SK-N-SH (cell line): Measurements from ENCODE around the gene CHD2. TPM values are rescaled to one million over a fixed set of nuclear protein-coding genes. Genes with fewer than 3 reads are reported as not detected.
A peak's percentile ranks its signal among the peaks of the same experiment; 100 is the strongest.

Experiments
- CTCF ChIA-PET: fragments of 300-600, 350-600 bp; formaldehyde crosslinking; extraction: SDS; loops from one replicate; lab custom pipeline; 2021; lab: Yijun Ruan, JAX
- POLR2A ChIA-PET: fragments of 350-600 bp; sonication (Branson Sonifier 250); formaldehyde crosslinking; extraction: SDS; loops from one replicate; lab custom pipeline; 2020; ENCODE audit warnings: antibody characterized with exemption, inconsistent platforms; lab: Yijun Ruan, JAX
- DNase-seq: peaks from one replicate; pipeline ENCODE4 v3.0.0; 2012
- H2AFZ ChIP-seq: fragments of 200-600 bp; sonication (generic); 2 replicates; pipeline ENCODE4 v1.8.1; 2016; ENCODE audit warnings: antibody characterized with exemption, mild to moderate bottlenecking, low read depth
- H3F3A ChIP-seq: fragments of 200-600 bp; sonication (generic); replicated peaks from 2 replicates; pipeline ENCODE3; 2016; ENCODE audit warnings: antibody characterized with exemption, mild to moderate bottlenecking; ENCODE audit not compliant: insufficient read depth
- H3K27ac ChIP-seq, 2 experiments: fragments of 200-500 bp in 1 of 2; fragments of 200-600 bp in 1 of 2; sonication (Bioruptor generic) in 1 of 2; sonication (generic), shearing (Covaris generic) in 1 of 2; 2 replicates each; pipeline versions ENCODE4 v1.5.1 to v1.6.1; 2014 to 2016; ENCODE audit warnings: low read depth in 2 of 2, inconsistent platforms in 1 of 2, low read length in 1 of 2, mild to moderate bottlenecking in 1 of 2, mixed read lengths in 1 of 2
- H3K27me3 ChIP-seq: fragments of 200-600 bp; sonication (generic), shearing (Covaris generic); 2 replicates; pipeline ENCODE4 v1.6.1; 2016; ENCODE audit warnings: mixed run types; ENCODE audit not compliant: insufficient read depth
- H3K36me3 ChIP-seq, 2 experiments: fragments of 200-500 bp in 1 of 2; fragments of 200-600 bp in 1 of 2; sonication (Bioruptor generic) in 1 of 2; sonication (generic) in 1 of 2; replicated peaks in 1 of 2; 2 replicates each; pipeline versions ENCODE3 to v1.5.1; 2014 to 2016; ENCODE audit warnings: low read length in 1 of 2, mild to moderate bottlenecking in 1 of 2; ENCODE audit not compliant: insufficient read depth in 2 of 2, control insufficient read depth in 1 of 2
- H3K4me1 ChIP-seq, 2 experiments: fragments of 200-500 bp in 1 of 2; fragments of 200-600 bp in 1 of 2; sonication (Bioruptor generic) in 1 of 2; sonication (generic), shearing (Covaris generic) in 1 of 2; 2 replicates each; pipeline versions ENCODE4 v1.5.1 to v1.6.1; 2014 to 2016; ENCODE audit warnings: low read depth in 1 of 2, low read length in 1 of 2, mixed run types in 1 of 2; ENCODE audit not compliant: insufficient read depth in 2 of 2, control insufficient read depth in 1 of 2
- H3K4me2 ChIP-seq: fragments of 200-600 bp; sonication (generic), shearing (Covaris generic); 2 replicates; pipeline ENCODE4 v1.6.1; 2017; ENCODE audit warnings: mixed run types
- H3K4me3 ChIP-seq, 2 experiments: fragments of 200-500 bp in 1 of 2; fragments of 200-600 bp in 1 of 2; sonication (Bioruptor generic) in 1 of 2; sonication (generic), shearing (Covaris generic) in 1 of 2; 2 replicates each; pipeline versions ENCODE4 v1.5.1 to v1.8.1; 2014 to 2016; ENCODE audit warnings: low read depth in 2 of 2, inconsistent platforms in 1 of 2, low read length in 1 of 2, mild to moderate bottlenecking in 1 of 2, mixed read lengths in 1 of 2, moderate library complexity in 1 of 2
- H3K79me2 ChIP-seq: fragments of 200-600 bp; sonication (generic); 2 replicates; pipeline ENCODE4 v1.8.1; 2017; ENCODE audit warnings: mild to moderate bottlenecking; ENCODE audit not compliant: insufficient read depth
- H3K9ac ChIP-seq: fragments of 200-600 bp; sonication (generic); 2 replicates; pipeline ENCODE4 v1.6.1; 2017; ENCODE audit warnings: mixed run types
- H3K9me2 ChIP-seq: fragments of 200-600 bp; sonication (generic); 2 replicates; pipeline ENCODE4 v1.6.1; 2017; ENCODE audit warnings: mixed run types
- H3K9me3 ChIP-seq: fragments of 200-600 bp; sonication (generic); 2 replicates; pipeline ENCODE4 v1.6.1; 2017; ENCODE audit warnings: mixed run types, mild to moderate bottlenecking, moderate library complexity
- H4K20me1 ChIP-seq: fragments of 200-600 bp; sonication (generic); 2 replicates; pipeline ENCODE4 v1.6.1; 2017; ENCODE audit warnings: mild to moderate bottlenecking, mixed run types; ENCODE audit not compliant: insufficient read depth
- ELF1 ChIP-seq: IDR thresholded peaks from 2 replicates; pipeline ENCODE4 v1.4.0; 2012
- EZH2phosphoT487 ChIP-seq: fragments of 200-600 bp; sonication (generic); IDR thresholded peaks from 2 replicates; pipeline ENCODE4 v1.6.1; 2017; ENCODE audit warnings: low read depth, mixed run types, mild to moderate bottlenecking, antibody characterized with exemption, moderate library complexity, borderline replicate concordance
- IRF3 ChIP-seq: fragments of 150-350 bp; IDR thresholded peaks from 2 replicates; pipeline ENCODE4 v1.6.1; 2016; ENCODE audit warnings: mild to moderate bottlenecking, low read depth, low read length
- RFX5 ChIP-seq: IDR thresholded peaks from 2 replicates; pipeline ENCODE4 v1.6.1; 2012; ENCODE audit warnings: mild to moderate bottlenecking, improper control_type of control experiment, low read length
- RXRA ChIP-seq: IDR thresholded peaks from 2 replicates; pipeline ENCODE4 v1.4.0; 2012; ENCODE audit warnings: low read depth, mild to moderate bottlenecking, borderline replicate concordance
- TAF1 ChIP-seq: IDR thresholded peaks from 2 replicates; pipeline ENCODE4 v1.6.1; 2012; ENCODE audit warnings: low read depth, mild to moderate bottlenecking, low read length, moderate library complexity, borderline replicate concordance
- YY1 ChIP-seq: IDR thresholded peaks from 2 replicates; pipeline ENCODE4 v1.4.0; 2012; ENCODE audit warnings: low read depth, mild to moderate bottlenecking
- WGBS: methylation state at CpG from one replicate; pipeline ENCODE4 v1.1.6; 2017; ENCODE audit warnings: low lambda C conversion rate; 5-methylcytosine and 5-hydroxymethylcytosine counted together
- polyA plus RNA-seq, 3 experiments: library from polyadenylated mRNA; depleted of rRNA; stranded (reverse); fragments of >200 nt; gene quantifications; 2 replicates each; pipeline ENCODE4 v1.2.3, GENCODE V29; 2012

Gene CHD2
- polyA plus RNA-seq, 1 of the 3 experiments (the other 2 are of a cell fraction): 25.3 TPM

DNA sequence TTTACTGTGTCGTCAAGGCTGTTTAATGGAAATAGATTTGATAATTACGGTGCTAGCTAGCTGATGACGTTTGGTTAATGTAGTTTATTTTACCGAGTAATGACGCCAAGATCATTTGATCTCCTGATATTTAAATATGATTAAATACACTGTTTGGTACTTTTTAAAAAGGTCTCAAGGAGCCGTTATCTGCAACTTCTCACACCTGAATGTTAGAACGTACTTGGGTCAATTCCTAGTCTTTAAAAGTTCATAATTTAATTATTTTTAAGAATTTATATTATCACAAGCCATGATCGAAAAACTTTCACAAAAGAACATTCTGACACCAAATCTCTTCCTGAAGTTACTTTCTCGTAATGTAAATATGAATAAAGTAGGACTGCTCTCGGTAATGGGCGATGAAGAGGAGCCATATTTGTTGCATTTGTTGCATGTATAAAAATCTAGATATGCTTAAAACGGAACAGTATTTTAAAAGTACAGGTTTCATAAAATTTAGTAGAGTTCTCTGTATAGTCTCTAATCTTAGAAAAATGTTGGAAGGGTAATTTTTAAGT lies 16.2 kb upstream of the CHD2 start:
- no peak overlapping the region for H2AFZ ChIP-seq
- H3K4me3 ChIP-seq: peak overlapping the region; percentile 77 to 86
- no peaks in the 10 kb centered on the region for H3K9me3 ChIP-seq
- H3K79me2 ChIP-seq: peaks cover 61% of the 10 kb centered on the region
- no peak for DNase-seq
- H3K9ac ChIP-seq: peak overlapping the region; percentile 99
- 0 out of 2 replicates have a peak, but pooled peaks have one; percentile 39 for TF ChIP-seq TAF1
- TF ChIP-seq YY1: peak; percentile 67; the same call in 1 of the 2 replicates
- no peak for TF ChIP-seq ELF1
- no peak for TF ChIP-seq RFX5
- no peaks in the 10 kb centered on the region for H3K27me3 ChIP-seq
- H3F3A ChIP-seq: no peaks in the 10 kb centered on the region
- H4K20me1 ChIP-seq: peaks cover 32% of the 10 kb centered on the region; the same call in 1 of the 2 replicates
- no peaks in the 10 kb centered on the region for H3K9me2 ChIP-seq
- H3K4me2 ChIP-seq: peak overlapping the region; percentile 64
- WGBS: under 1% methylated on average over 12 of the region's 12 CpGs
- peaks cover 20 to 22% of the 10 kb centered on the region in 2 experiments; a peak in 3 of 4 replicates for H3K4me1 ChIP-seq
- peak overlapping the region; percentile 91 to 97 for H3K27ac ChIP-seq
- POLR2A ChIA-PET: interaction anchor here (0.5 to 4.5 kb wide), 6 partner anchors 17 to 75 kb away, joined by 3 to 63 read pairs (median 24); partner anchors contain the start of gene CHD2
- CTCF ChIA-PET: interaction anchor here (1.0 to 3.4 kb wide), 5 partner anchors 12 to 87 kb away, joined by 3 to 10 read pairs (median 6); partner anchors contain the start of gene CHD2
- peaks cover 37 to 50% of the 10 kb centered on the region in 2 experiments for H3K36me3 ChIP-seq

- no peaks in the 10 kb centered on the region for H3K27me3 ChIP-seq
- POLR2A ChIA-PET: interaction anchor here (1.1 to 4.5 kb wide), 3 partner anchors 16 to 76 kb away, joined by 4 to 63 read pairs (median 50); partner anchors contain the start of gene CHD2
- H3K4me1 ChIP-seq: peaks cover 20 to 22% of the 10 kb centered on the region in 2 experiments; a peak in 3 of 4 replicates
- H2AFZ ChIP-seq: no peak overlapping the region
- H3K9me3 ChIP-seq: no peaks in the 10 kb centered on the region
- no peaks in the 10 kb centered on the region for H3F3A ChIP-seq
- no peaks in the 10 kb centered on the region for H3K9me2 ChIP-seq
- no peak for TF ChIP-seq IRF3
- peak; percentile 26; the same call in 1 of the 2 replicates for TF ChIP-seq YY1
- TF ChIP-seq EZH2phosphoT487: no peak
- TF ChIP-seq RXRA: no peak
- TF ChIP-seq, all 33 proteins: peak for 1
- H3K4me2 ChIP-seq: peak overlapping the region; percentile 64
- CTCF ChIA-PET: interaction anchor here (0.9 to 3.4 kb wide), 4 partner anchors 11 to 34 kb away, joined by 3 to 10 read pairs (median 5); partner anchors contain the start of gene CHD2
- peak overlapping the region; percentile 91 to 97 for H3K27ac ChIP-seq
- peaks cover 32% of the 10 kb centered on the region; the same call in 1 of the 2 replicates for H4K20me1 ChIP-seq
- 3% methylated on average over 6 of the region's 6 CpGs for WGBS
- no peak for DNase-seq
- peak overlapping the region; percentile 99 for H3K9ac ChIP-seq
- H3K4me3 ChIP-seq: peak overlapping the region; percentile 77 to 86
- H3K36me3 ChIP-seq: peaks cover 40 to 55% of the 10 kb centered on the region in 2 experiments
- peaks cover 68% of the 10 kb centered on the region for H3K79me2 ChIP-seq
These were observed 15.5 kb upstream of the CHD2 start for GRCh38 chr15:92884436-92885223.
